Activated CD4-positive, alpha-beta memory T cell treated with anti-CD3 and anti-CD28 coated beads for 36 hours (primary cell): ENCODE results near the gene TIAM1. TPM values are rescaled to one million over a fixed set of nuclear protein-coding genes. Genes with fewer than 3 reads are reported as not detected.
A peak's percentile ranks its signal among the peaks of the same experiment; 100 is the strongest.

Experiments
- CTCF ChIA-PET: fragments of 350-600 bp; sonication (Branson Sonifier 250); formaldehyde crosslinking; loops from one replicate; lab custom pipeline; 2021; ENCODE audit warnings: antibody characterized with exemption, inconsistent platforms; lab: Charles Lee
- POLR2A ChIA-PET: fragments of 350-600 bp; sonication (Branson Sonifier 250); formaldehyde crosslinking; loops from one replicate; lab custom pipeline; 2021; ENCODE audit warnings: antibody characterized with exemption; lab: Charles Lee
- DNase-seq: peaks from one replicate; pipeline ENCODE4 v3.0.0-alpha.2; 2020
- H3K27ac Mint-ChIP-seq: one replicate; pipeline ENCODE4 v1.8.0; 2021; ENCODE audit warnings: mixed read lengths
- H3K27me3 Mint-ChIP-seq: one replicate; pipeline ENCODE4 v1.8.0; 2021; ENCODE audit warnings: mixed read lengths
- H3K36me3 Mint-ChIP-seq: one replicate; pipeline ENCODE4 v1.8.0; 2021; ENCODE audit warnings: mixed read lengths
- H3K4me1 Mint-ChIP-seq: one replicate; pipeline ENCODE4 v1.8.0; 2021; ENCODE audit warnings: low read depth, mixed read lengths
- H3K4me3 Mint-ChIP-seq: one replicate; pipeline ENCODE4 v1.8.0; 2021; ENCODE audit warnings: mild to moderate bottlenecking, mixed read lengths
- H3K9me3 Mint-ChIP-seq: one replicate; pipeline ENCODE4 v1.8.0; 2021; ENCODE audit warnings: mixed read lengths
- intact Hi-C: fragments of 100-400 bp; cut with micrococcal nuclease; formaldehyde crosslinking; loops from one replicate; pipeline ENCODE4 v1.15.1; 2023
- total RNA-seq, 2 experiments: library from RNA; stranded (reverse); gene quantifications; one replicate each; pipeline ENCODE4 v1.2.3, GENCODE V29; 2021

TIAM1 gene
- total RNA-seq, 2 experiments from 2014 or later, result 74.8 to 74.9 TPM

DNA sequence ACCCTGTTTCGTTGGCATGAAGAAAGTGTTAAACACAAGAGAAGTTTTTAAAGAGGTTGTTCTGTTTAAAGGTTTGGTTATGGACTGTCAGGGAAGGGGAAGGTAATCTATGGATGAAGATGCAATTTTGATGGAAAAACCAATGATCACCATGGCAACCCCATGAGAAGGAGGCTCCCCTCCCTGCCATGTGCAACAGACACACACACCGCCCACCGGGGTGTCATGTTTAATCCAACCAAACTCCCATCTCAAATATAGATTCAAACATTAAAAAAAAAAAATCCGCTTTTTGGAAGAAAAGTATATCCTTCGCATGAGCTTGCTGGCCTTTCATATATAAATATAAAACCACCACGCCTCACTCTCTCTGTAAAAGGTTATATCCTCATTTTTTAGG is 224.9 kb downstream of the TIAM1 start:
- Mint-ChIP-seq H3K27ac (no peak overlapping the region), H3K27me3 (no peaks in the 10 kb centered on the region), H3K4me1 (peaks cover 17% of the 10 kb centered on the region), H3K36me3 (peaks cover 52% of the 10 kb centered on the region), H3K9me3 (no peaks in the 10 kb centered on the region), H3K4me3 (no peak overlapping the region)
- intact Hi-C loops, result no loop called here
- CTCF ChIA-PET, result interaction anchor here (1.3 to 1.5 kb wide), 3 partner anchors 10 to 62 kb away, joined by 3 to 4 read pairs (median 3); no protein-coding TSS in a partner anchor
- POLR2A ChIA-PET, result no interaction called here
- no peak for DNase-seq

DNA sequence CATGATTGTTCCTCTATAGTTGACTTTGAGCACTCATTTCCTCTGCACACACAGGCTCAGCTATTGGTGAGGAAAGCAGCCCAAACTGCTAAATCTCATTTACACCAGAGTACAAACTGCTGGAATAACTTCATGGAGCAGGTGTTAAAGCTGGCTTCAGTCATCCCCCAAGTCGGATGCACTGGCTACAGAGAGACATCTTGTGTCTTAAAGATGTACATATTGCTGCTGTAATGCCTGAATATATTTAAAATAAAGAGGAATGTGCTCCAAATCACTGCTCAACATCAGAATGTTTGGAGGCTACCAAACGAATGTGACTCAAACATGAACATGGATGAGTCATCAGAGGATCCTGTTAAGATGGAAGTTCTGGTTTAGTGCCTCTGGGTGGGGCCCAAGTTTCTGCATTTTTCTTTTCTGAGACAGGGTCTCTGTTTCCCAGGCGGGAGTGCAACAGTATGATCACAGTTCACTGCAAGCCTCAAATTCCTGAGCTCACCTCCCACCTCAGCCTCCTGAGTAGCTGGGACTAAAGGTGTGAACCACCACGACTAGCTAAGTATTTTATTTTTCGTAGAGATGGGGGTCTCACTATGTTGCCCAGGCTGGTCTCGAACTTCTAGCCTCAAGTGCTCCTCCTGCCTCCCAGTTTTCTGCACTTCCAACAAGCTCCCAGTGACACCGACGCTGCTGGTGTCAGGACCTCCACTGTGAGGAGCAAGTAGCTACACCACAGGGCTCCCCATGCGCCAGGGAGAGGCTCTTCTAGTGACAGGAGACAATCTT is 226.7 kb downstream of the TIAM1 start:
- peaks cover 17% of the 10 kb centered on the region for H3K4me1 Mint-ChIP-seq
- CTCF ChIA-PET, result interaction anchor here (0.7 to 2.1 kb wide), 7 partner anchors 12 to 486 kb away, joined by 3 to 13 read pairs (median 4); no protein-coding TSS in a partner anchor
- peaks cover 38% of the 10 kb centered on the region for H3K36me3 Mint-ChIP-seq

DNA sequence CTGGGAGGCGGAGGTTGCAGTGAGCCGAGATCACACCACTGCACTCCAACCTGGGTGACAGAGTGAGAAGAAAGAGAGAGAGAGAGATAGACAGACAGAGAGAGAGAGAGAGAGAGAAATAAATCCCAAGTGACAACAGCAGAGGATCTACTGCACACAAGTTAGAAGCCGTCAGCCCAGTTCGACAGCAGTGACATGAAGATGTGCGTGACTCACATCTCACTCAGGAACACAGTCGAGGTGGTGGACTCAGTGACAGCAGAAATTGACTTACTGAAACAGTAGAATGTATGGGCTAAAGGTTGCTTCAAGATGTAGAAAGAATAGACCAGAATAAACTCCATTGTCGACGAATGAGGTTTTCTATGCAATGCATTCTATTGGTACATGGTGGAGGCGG is 228.8 kb downstream of the TIAM1 start:
- intact Hi-C loops, result no loop called here
- ChIA-PET CTCF (interaction anchor here (1.3 kb wide), 1 partner anchor 16 kb away, joined by 3 read pairs; no protein-coding TSS in a partner anchor), POLR2A (no interaction called here)
- H3K4me3 Mint-ChIP-seq, result no peak overlapping the region
- H3K9me3 Mint-ChIP-seq, result no peaks in the 10 kb centered on the region
- no peak for DNase-seq
- H3K27me3 Mint-ChIP-seq, result no peaks in the 10 kb centered on the region
- peaks cover 17% of the 10 kb centered on the region for H3K4me1 Mint-ChIP-seq
- H3K36me3 Mint-ChIP-seq, result peaks cover 20% of the 10 kb centered on the region
- H3K27ac Mint-ChIP-seq, result no peak overlapping the region

More for the DNA sequence above, 226.7 kb downstream of the TIAM1 start:
- H3K9me3 Mint-ChIP-seq, result no peaks in the 10 kb centered on the region
- no peaks in the 10 kb centered on the region for H3K27me3 Mint-ChIP-seq
- H3K4me3 Mint-ChIP-seq, result no peak overlapping the region
- peak; percentile 34 for DNase-seq
- intact Hi-C loops, result loop anchor here (1.0 kb wide), 1 partner anchor 14 kb away; no protein-coding TSS in a partner anchor
- POLR2A ChIA-PET, result no interaction called here
- H3K27ac Mint-ChIP-seq, result peak overlapping the region; percentile 50

DNA sequence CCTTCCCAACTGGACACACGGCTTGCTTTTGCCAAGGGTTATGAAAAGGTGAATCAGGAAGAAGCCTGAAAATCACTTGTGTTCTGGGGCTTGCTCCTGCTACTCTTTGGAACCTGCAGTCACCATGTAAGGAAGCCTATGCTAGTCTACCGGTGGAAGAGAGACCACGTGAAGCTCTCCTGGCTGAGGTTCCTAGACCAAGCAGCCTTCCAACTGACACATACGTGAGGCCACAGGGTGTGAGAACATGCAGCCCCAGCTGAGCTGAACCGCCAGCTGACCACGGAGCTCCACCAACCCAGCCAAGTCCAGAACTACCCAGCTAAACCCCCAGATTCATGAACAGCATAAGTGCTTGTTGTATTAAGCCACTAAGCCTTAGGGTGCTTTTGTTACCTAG is 233.0 kb downstream of the TIAM1 start:
- H3K4me3 Mint-ChIP-seq, result no peak overlapping the region

DNA sequence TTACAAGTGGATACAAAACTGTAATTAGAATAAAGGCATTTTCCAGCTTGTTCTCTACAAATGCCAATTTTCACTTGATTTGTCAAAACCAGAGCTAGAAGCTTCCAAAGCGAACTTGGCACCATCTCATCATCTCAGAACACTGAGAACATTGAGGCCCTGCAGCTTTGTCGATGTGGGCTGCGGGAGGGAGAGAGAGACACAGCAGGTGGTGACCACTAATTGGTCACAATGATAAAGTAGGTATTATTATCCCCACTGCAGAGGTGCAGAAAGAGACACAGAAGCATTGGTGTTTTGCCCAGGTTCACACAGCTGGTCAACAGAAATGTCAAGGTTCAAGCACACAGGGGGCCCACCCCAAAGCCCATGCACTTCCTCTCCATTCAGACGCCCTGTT is 233.6 kb downstream of the TIAM1 start:
- Mint-ChIP-seq H3K36me3 (peaks cover 8% of the 10 kb centered on the region), H3K27me3 (no peaks in the 10 kb centered on the region), H3K27ac (no peak overlapping the region), H3K4me1 (peaks cover 7% of the 10 kb centered on the region), H3K4me3 (no peak overlapping the region), H3K9me3 (no peaks in the 10 kb centered on the region)
- ChIA-PET POLR2A (interaction anchor here (0.7 kb wide), 1 partner anchor 71 kb away, joined by 4 read pairs; no protein-coding TSS in a partner anchor), CTCF (interaction anchor here (0.7 to 3.2 kb wide), 5 partner anchors 11 to 567 kb away, joined by 3 to 19 read pairs (median 7); no protein-coding TSS in a partner anchor)
- DNase-seq, result no peak
- intact Hi-C loops, result no loop called here

More for the DNA sequence above, 233.0 kb downstream of the TIAM1 start:
- intact Hi-C loops, result no loop called here
- ChIA-PET CTCF (interaction anchor here (0.7 to 3.2 kb wide), 3 partner anchors 69 to 566 kb away, joined by 3 to 19 read pairs (median 3); no protein-coding TSS in a partner anchor), POLR2A (interaction anchor here (0.7 kb wide), 1 partner anchor 70 kb away, joined by 4 read pairs; no protein-coding TSS in a partner anchor)
- Mint-ChIP-seq H3K27ac (no peak overlapping the region), H3K27me3 (no peaks in the 10 kb centered on the region), H3K4me1 (peaks cover 5% of the 10 kb centered on the region), H3K9me3 (no peaks in the 10 kb centered on the region), H3K36me3 (peaks cover 4% of the 10 kb centered on the region)
- no peak for DNase-seq

DNA sequence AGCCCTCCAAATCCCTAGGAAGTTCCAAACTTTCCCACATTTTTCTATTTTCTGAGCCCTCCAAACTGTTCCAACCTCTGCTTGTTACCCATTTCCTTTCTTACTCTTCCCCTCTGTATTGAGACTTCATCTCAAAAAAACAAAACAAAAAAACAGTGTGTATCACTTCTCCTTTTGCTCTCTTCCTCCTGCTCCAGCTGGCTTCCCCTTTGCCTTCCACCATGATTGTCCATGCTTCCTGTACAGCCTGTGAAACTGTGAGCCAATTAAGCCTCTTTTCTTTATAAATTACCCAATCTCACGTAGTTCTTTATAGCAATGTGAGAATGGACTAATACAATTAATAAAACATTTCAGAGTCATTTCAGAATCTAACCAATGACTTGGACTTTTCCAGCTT is 236.2 kb downstream of the TIAM1 start:
- Mint-ChIP-seq H3K27me3 (no peaks in the 10 kb centered on the region), H3K9me3 (peaks cover 8% of the 10 kb centered on the region), H3K4me1 (peaks cover 32% of the 10 kb centered on the region), H3K36me3 (peaks cover 23% of the 10 kb centered on the region), H3K27ac (no peak overlapping the region), H3K4me3 (no peak overlapping the region)
- DNase-seq, result no peak
- CTCF ChIA-PET, result interaction anchor here (1.3 to 3.2 kb wide), 4 partner anchors 8 to 496 kb away, joined by 4 to 19 read pairs (median 12); no protein-coding TSS in a partner anchor
- intact Hi-C loops, result loop anchor here (2.0 kb wide), 1 partner anchor 73 kb away; no protein-coding TSS in a partner anchor
- POLR2A ChIA-PET, result interaction anchor here (1.2 kb wide), 1 partner anchor 83 kb away, joined by 3 read pairs; no protein-coding TSS in a partner anchor

DNA sequence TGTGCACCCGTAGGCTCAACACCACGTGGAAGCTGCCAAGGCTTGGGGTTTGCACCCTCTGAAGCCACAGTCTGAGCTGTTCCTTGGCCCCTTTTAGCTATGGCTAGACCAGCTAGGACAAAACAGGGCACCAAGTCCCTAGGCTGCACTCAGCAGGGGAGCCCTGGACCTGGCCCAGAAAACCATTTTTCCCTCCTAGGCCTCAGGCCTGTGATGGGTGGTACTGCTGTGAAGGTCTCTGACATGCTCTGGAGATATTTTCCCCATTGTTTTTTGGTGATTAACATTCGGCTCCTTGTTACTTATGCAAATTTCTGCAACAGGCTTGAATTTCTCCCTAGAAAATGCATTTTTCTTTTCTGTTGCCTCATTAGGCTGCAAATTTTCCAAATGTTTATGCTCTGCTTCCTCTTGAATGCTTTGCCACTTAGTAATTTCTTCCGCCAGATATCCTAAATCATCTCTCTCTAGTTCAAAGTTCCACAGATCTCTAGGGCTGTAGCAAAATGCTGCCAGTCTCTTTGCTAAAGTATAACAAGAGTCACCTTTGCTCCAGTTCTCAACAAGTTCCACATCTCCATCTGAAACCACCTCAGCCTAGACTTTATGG is 236.8 kb downstream of the TIAM1 start:
- Mint-ChIP-seq H3K27me3 (no peaks in the 10 kb centered on the region), H3K4me3 (no peak overlapping the region), H3K4me1 (peaks cover 37% of the 10 kb centered on the region), H3K36me3 (peaks cover 24% of the 10 kb centered on the region), H3K9me3 (peaks cover 8% of the 10 kb centered on the region), H3K27ac (no peak overlapping the region)
- ChIA-PET CTCF (interaction anchor here (1.8 to 3.0 kb wide), 2 partner anchors 8 to 473 kb away, joined by 3 to 18 read pairs; no protein-coding TSS in a partner anchor), POLR2A (no interaction called here)
- DNase-seq, result no peak
- intact Hi-C loops, result no loop called here

DNA sequence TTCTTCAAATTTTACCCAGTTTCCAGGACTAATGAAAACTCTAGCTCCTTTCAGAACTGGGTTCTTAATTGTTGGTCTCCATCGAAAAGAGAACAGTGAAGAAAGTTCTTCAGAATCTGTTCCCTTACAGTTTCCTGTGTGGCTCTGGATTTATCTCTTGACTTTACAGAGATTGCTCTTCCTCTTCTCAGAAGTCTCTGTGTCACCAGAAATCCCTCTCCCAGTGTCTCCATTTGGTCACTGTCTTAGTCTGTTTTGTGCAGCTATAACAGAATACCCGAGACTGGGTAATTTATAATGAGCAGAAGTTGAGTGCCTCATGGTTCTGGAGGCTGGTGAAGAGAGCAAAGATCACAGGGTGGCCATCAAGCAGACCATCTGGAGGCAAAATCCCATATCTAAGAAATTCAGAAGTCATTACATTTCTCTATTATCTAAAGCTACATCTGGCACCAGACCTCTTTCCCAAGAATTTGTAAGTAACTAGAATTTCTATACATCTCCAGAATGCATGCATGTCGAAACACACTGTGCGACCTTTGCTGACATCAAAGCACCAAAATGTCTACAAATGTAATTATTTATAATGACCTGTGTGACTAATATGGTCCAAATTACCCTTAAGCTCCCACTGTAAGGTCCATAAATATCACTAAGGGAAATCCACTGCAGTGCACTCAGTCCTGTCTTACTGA is 240.3 kb downstream of the TIAM1 start:
- Mint-ChIP-seq H3K36me3 (peaks cover 24% of the 10 kb centered on the region), H3K27me3 (no peaks in the 10 kb centered on the region), H3K27ac (no peak overlapping the region), H3K4me3 (no peak overlapping the region), H3K9me3 (peaks cover 8% of the 10 kb centered on the region), H3K4me1 (peaks cover 41% of the 10 kb centered on the region)
- POLR2A ChIA-PET, result no interaction called here
- intact Hi-C loops, result no loop called here
- CTCF ChIA-PET, result interaction anchor here (1.6 to 5.5 kb wide), 2 partner anchors 14 to 476 kb away, joined by 3 to 45 read pairs; no protein-coding TSS in a partner anchor
- DNase-seq, result no peak

DNA sequence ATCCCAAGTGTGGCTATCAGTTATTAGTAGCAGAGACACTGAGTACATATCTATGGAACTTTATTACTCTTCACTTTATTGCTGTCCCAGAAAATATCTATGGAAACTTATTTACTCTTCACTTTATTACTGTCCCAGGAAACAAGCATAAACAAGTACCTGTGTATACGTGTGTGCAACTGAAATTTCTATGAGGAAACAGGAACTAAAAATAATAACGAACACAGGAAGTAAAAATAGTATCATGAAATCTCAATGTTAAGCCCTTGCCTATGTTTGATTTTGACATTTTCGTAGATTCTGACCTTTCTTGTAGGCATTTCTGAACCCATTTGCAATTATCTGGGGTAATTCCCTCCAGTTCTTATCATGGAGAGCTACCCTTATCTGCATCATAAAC is 240.9 kb downstream of the TIAM1 start:
- Mint-ChIP-seq H3K27me3 (no peaks in the 10 kb centered on the region), H3K27ac (no peak overlapping the region), H3K36me3 (peaks cover 24% of the 10 kb centered on the region), H3K4me3 (no peak overlapping the region), H3K4me1 (peaks cover 46% of the 10 kb centered on the region), H3K9me3 (peaks cover 8% of the 10 kb centered on the region)
- intact Hi-C loops, result no loop called here
- ChIA-PET POLR2A (no interaction called here), CTCF (interaction anchor here (0.9 to 5.5 kb wide), 4 partner anchors 14 to 477 kb away, joined by 3 to 45 read pairs (median 6); no protein-coding TSS in a partner anchor)
- no peak for DNase-seq

DNA sequence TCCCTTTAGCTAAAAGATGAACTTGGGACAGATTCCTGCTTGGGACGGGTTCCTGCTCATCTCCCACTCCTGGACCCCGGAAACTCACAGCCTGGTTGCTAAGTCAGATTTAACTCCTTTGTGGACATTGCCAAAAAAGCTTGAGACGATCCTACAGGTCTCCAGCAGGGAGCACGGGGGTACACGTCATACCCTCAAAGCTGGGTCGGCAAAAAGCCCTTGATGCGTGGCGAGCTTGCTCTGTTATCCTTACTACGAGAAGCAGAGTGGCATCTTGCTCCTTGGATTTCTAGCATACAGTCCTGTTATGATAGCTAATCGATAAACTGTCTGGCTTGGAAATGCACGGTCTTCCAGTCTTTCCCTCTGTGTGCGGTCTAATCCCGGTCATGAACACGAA is 244.9 kb downstream of the TIAM1 start:
- Mint-ChIP-seq H3K9me3 (peaks cover 7% of the 10 kb centered on the region), H3K36me3 (peaks cover 8% of the 10 kb centered on the region), H3K27ac (no peak overlapping the region), H3K4me1 (peaks cover 31% of the 10 kb centered on the region), H3K4me3 (no peak overlapping the region), H3K27me3 (no peaks in the 10 kb centered on the region)
- POLR2A ChIA-PET, result no interaction called here
- CTCF ChIA-PET, result interaction anchor here (0.5 to 5.5 kb wide), 32 partner anchors 9 to 508 kb away, joined by 3 to 45 read pairs (median 4); no protein-coding TSS in a partner anchor
- intact Hi-C loops, result loop anchor here (2.0 to 5.0 kb wide), 2 partner anchors 34 to 408 kb away; no protein-coding TSS in a partner anchor
- DNase-seq, result no peak

DNA sequence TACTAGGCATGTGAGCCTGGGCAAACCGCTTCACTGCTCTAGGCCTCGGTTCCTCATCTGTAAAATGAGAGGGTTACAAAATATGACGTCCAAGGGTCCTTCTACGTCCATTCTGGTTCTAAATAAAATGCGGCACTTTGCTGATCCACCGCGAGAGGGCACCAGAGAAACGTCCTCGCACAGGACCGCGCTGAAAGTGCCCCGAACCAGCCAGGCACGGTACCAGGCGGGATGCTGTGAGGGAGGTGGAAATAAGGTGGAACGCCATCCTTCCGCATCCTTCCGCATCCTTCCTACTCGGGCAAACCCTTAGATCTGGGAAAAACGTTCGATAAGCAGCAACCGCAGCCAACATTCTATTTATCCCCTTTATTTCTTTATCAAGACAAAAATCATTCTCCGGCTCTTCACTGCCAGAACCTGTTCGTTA is 245.5 kb downstream of the TIAM1 start:
- H3K27me3 Mint-ChIP-seq, result peaks cover 3% of the 10 kb centered on the region
- peak; percentile 83 for DNase-seq
- peak overlapping the region; percentile 20 for H3K4me3 Mint-ChIP-seq
- H3K27ac Mint-ChIP-seq, result no peak overlapping the region
- POLR2A ChIA-PET, result no interaction called here
- CTCF ChIA-PET, result interaction anchor here (0.5 to 5.5 kb wide), 21 partner anchors 9 to 558 kb away, joined by 3 to 45 read pairs (median 8); no protein-coding TSS in a partner anchor
- H3K36me3 Mint-ChIP-seq, result peaks cover 6% of the 10 kb centered on the region
- H3K4me1 Mint-ChIP-seq, result peaks cover 26% of the 10 kb centered on the region
- H3K9me3 Mint-ChIP-seq, result peaks cover 7% of the 10 kb centered on the region
- intact Hi-C loops, result loop anchor here (1.0 to 5.0 kb wide), 5 partner anchors 34 to 506 kb away; no protein-coding TSS in a partner anchor
